A673 (cell line): ENCODE results near the gene TPSD1.

ENCODE experiments used
- EZH2 ChIP-seq: fragments of 200-600 bp; sonication (generic); IDR thresholded peaks from 2 replicates; pipeline ENCODE4 v1.6.1; 2017; ENCODE audit warnings: borderline replicate concordance, low read depth, mild to moderate bottlenecking, mixed read lengths, antibody characterized with exemption, low read length; ENCODE audit not compliant: poor library complexity, severe bottlenecking
- TF ChIP-seq, protein P1 (sequence below): fragments of 300-800, 200-600 bp; sonication (generic); conservative IDR thresholded peaks from 2 replicates; pipeline ENCODE4 v1.5.1; 2017; ENCODE audit warnings: low read depth, mild to moderate bottlenecking, antibody characterized with exemption, low read length, moderate library complexity, mixed read lengths

DNA sequence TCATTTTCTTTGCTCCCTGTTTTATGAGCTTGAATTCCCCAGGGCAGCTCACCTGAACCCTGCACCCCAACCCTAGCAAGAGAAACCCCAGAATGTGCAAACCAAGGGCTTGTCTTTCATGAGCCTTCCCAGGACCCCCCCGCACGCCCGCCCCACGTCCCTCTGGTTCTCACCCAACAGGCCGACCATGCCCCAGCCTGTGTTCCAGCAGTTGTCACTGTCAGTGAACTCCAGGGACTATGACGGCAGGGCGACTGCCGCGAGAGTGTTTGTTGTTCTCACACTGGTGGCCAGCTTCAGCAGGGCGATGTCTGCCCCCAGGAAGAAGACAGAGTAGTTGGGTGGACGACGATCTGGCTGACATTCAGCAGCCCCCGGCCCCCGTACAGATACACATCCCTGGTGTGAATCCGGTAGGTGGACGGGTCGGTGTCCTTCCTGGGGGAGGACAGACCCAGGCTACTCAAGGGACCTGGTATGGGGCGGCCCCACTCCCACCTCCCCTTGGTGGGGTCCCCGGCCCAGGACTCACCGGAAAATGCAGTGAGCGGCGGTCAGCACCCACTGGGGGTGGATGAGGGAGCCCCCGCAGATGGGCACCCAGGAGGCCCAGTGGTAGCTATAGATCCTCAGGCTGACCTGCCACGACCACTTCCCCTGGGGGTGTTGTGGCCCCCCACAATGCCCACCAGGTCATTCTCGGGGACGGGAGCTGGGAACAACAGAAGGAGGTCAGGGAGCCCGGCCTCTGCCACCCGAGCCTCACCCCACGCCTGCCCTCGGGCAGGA is 20.1 kb downstream of the TPSD1 start:
- TF ChIP-seq, protein P1, sequence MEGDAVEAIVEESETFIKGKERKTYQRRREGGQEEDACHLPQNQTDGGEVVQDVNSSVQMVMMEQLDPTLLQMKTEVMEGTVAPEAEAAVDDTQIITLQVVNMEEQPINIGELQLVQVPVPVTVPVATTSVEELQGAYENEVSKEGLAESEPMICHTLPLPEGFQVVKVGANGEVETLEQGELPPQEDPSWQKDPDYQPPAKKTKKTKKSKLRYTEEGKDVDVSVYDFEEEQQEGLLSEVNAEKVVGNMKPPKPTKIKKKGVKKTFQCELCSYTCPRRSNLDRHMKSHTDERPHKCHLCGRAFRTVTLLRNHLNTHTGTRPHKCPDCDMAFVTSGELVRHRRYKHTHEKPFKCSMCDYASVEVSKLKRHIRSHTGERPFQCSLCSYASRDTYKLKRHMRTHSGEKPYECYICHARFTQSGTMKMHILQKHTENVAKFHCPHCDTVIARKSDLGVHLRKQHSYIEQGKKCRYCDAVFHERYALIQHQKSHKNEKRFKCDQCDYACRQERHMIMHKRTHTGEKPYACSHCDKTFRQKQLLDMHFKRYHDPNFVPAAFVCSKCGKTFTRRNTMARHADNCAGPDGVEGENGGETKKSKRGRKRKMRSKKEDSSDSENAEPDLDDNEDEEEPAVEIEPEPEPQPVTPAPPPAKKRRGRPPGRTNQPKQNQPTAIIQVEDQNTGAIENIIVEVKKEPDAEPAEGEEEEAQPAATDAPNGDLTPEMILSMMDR, result no peak
- TF ChIP-seq EZH2, result no peak
